GM12878 (cell line): ENCODE results near the gene MRPL20. TPM values are rescaled to one million over a fixed set of nuclear protein-coding genes. Genes with fewer than 3 reads are reported as not detected.

ENCODE experiments used
- CHD4 ChIP-seq: fragments of 200-600 bp; sonication (generic); IDR thresholded peaks from 2 replicates; pipeline ENCODE4 v1.6.1; 2016; ENCODE audit warnings: mild to moderate bottlenecking
- NFYA ChIP-seq: IDR thresholded peaks from 2 replicates; pipeline ENCODE4 v1.6.1; 2011; ENCODE audit warnings: low read depth, mild to moderate bottlenecking, low read length, improper control_type of control experiment, borderline replicate concordance
- RAD21 ChIP-seq: IDR thresholded peaks from 2 replicates; pipeline ENCODE4 v1.6.1; 2011; ENCODE audit warnings: mild to moderate bottlenecking, low read depth, low read length, moderate library complexity; ENCODE audit not compliant: insufficient read depth
- TCF7 ChIP-seq: IDR thresholded peaks from 2 replicates; pipeline ENCODE4 v1.6.1; 2014; ENCODE audit warnings: antibody characterized with exemption, borderline replicate concordance
- polyA plus RNA-seq, 11 experiments: library from polyadenylated mRNA; depleted of rRNA in 4 of 11; unstranded in 6 of 11; stranded (reverse) in 5 of 11; fragments of >200 nt; fragmentation: Nextera tagmentation in 4 of 11; fragmentation: Illumina TruSeq in 1 of 11; extraction: Ambion mirVana in 4 of 11; extraction: Trizol in 1 of 11; gene quantifications; 1 replicate in 1 of 11; 2 replicates in 10 of 11; pipeline versions ENCODE4 v1.2.1 to v1.2.3, GENCODE V29; 2011 to 2016; ENCODE audit warnings: inconsistent platforms in 2 of 11, missing spikeins in 2 of 11, low read depth in 1 of 11
- total RNA-seq, 4 experiments: library from RNA; depleted of rRNA in 3 of 4; stranded (reverse); fragments of >200 nt in 3 of 4; fragmentation: Illumina TruSeq in 1 of 4; extraction: Trizol in 1 of 4; gene quantifications; 2 replicates each; pipeline versions ENCODE4 v1.2.1 to v1.2.3, GENCODE V29; 2013 to 2021
- TF ChIP-seq, protein P1 (sequence below): fragments of 450-650 bp; IDR thresholded peaks from 2 replicates; pipeline ENCODE4 v1.6.1; 2016; ENCODE audit warnings: mild to moderate bottlenecking, moderate library complexity, borderline replicate concordance
- TF ChIP-seq, protein P2 (sequence below): fragments of 450-650 bp; IDR thresholded peaks from 2 replicates; pipeline ENCODE4 v1.6.1; 2018; ENCODE audit warnings: mild to moderate bottlenecking, low read depth, moderate library complexity; ENCODE audit not compliant: partially characterized antibody

Gene MRPL20
- total and polyA plus RNA-seq, 10 of the 15 experiments (the other 5 are each of a cell fraction or from before 2014, with no cell fraction given) = 129 to 525 (median 255) TPM

DNA sequence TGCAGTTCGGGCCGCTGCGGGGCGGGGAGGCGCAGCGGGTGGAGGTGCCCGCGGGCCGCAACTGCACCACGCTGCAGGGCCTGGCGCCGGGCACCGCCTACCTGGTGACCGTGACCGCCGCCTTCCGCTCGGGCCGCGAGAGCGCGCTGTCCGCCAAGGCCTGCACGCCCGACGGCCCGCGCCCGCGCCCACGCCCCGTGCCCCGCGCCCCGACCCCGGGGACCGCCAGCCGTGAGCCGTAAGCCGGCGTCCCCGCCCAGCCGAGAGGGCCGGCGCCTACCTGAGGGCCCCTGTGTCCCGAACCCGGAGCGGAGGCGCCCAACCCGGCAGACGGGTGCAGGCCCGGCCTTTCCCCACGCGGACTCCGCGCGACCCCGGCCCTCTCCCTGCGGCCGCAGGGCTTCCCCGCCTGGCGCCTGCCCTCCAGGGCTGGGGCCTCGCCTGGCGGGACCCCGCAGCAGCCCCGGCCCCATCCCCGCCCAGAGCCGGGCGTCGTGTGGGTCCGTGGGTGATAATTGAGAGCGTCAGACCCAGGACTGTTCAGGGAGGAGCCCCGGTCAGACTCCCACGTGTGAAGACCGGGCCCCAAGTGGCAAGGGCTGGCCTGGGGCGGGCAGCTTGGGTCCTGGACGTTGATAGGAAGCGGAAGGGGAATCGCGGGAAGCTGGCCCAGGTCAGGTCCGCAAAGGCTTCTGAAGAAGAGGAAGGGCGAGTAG is 32.6 kb upstream of the MRPL20 start (continued):
- TF ChIP-seq, protein P1, sequence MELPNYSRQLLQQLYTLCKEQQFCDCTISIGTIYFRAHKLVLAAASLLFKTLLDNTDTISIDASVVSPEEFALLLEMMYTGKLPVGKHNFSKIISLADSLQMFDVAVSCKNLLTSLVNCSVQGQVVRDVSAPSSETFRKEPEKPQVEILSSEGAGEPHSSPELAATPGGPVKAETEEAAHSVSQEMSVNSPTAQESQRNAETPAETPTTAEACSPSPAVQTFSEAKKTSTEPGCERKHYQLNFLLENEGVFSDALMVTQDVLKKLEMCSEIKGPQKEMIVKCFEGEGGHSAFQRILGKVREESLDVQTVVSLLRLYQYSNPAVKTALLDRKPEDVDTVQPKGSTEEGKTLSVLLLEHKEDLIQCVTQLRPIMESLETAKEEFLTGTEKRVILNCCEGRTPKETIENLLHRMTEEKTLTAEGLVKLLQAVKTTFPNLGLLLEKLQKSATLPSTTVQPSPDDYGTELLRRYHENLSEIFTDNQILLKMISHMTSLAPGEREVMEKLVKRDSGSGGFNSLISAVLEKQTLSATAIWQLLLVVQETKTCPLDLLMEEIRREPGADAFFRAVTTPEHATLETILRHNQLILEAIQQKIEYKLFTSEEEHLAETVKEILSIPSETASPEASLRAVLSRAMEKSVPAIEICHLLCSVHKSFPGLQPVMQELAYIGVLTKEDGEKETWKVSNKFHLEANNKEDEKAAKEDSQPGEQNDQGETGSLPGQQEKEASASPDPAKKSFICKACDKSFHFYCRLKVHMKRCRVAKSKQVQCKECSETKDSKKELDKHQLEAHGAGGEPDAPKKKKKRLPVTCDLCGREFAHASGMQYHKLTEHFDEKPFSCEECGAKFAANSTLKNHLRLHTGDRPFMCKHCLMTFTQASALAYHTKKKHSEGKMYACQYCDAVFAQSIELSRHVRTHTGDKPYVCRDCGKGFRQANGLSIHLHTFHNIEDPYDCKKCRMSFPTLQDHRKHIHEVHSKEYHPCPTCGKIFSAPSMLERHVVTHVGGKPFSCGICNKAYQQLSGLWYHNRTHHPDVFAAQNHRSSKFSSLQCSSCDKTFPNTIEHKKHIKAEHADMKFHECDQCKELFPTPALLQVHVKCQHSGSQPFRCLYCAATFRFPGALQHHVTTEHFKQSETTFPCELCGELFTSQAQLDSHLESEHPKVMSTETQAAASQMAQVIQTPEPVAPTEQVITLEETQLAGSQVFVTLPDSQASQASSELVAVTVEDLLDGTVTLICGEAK = no peak
- TF ChIP-seq TCF7 (no peak), CHD4 (no peak), NFYA (no peak), RAD21 (no peak)
- TF ChIP-seq, protein P2, sequence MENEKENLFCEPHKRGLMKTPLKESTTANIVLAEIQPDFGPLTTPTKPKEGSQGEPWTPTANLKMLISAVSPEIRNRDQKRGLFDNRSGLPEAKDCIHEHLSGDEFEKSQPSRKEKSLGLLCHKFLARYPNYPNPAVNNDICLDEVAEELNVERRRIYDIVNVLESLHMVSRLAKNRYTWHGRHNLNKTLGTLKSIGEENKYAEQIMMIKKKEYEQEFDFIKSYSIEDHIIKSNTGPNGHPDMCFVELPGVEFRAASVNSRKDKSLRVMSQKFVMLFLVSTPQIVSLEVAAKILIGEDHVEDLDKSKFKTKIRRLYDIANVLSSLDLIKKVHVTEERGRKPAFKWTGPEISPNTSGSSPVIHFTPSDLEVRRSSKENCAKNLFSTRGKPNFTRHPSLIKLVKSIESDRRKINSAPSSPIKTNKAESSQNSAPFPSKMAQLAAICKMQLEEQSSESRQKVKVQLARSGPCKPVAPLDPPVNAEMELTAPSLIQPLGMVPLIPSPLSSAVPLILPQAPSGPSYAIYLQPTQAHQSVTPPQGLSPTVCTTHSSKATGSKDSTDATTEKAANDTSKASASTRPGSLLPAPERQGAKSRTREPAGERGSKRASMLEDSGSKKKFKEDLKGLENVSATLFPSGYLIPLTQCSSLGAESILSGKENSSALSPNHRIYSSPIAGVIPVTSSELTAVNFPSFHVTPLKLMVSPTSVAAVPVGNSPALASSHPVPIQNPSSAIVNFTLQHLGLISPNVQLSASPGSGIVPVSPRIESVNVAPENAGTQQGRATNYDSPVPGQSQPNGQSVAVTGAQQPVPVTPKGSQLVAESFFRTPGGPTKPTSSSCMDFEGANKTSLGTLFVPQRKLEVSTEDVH = no peak
